Bronchial epithelial cell (primary cell): Measurements from ENCODE around the gene NPC1L1. TPM values are rescaled to one million over a fixed set of nuclear protein-coding genes. Genes with fewer than 3 reads are reported as not detected.
A peak's percentile ranks its signal among the peaks of the same experiment; 100 is the strongest.

Experiments
- DNase-seq: peaks from one replicate; pipeline ENCODE4 v3.0.0-alpha.2; 2010; ENCODE audit warnings: low read depth
- FAIRE-seq: peaks from 2 replicates; lab custom pipeline; 2011; peaks lifted over from hg19 to GRCh38; lab: Jason Lieb, UNC
- H3K27me3 ChIP-seq: 2 replicates; pipeline ENCODE4 v1.5.1; 2011; ENCODE audit warnings: low read length; ENCODE audit not compliant: control insufficient read depth, insufficient read depth
- H3K36me3 ChIP-seq: 2 replicates; pipeline ENCODE4 v1.5.1; 2011; ENCODE audit warnings: low read length; ENCODE audit not compliant: control insufficient read depth, insufficient read depth
- H3K4me3 ChIP-seq: 2 replicates; pipeline ENCODE4 v1.5.1; 2011; ENCODE audit warnings: mild to moderate bottlenecking, low read depth, low read length, control low read depth
- total RNA-seq: library from RNA; depleted of rRNA; stranded (reverse); fragments of >200 nt; gene quantifications from 2 replicates; pipeline ENCODE4 v1.2.1, GENCODE V29; 2014
- TF ChIP-seq, protein P1 (sequence below): IDR thresholded peaks from 2 replicates; pipeline ENCODE4 v1.5.1; 2011; ENCODE audit warnings: mild to moderate bottlenecking, moderate library complexity, low read length, control low read depth, inconsistent platforms; ENCODE audit not compliant: insufficient read depth, severe bottlenecking

NPC1L1 gene, protein sequence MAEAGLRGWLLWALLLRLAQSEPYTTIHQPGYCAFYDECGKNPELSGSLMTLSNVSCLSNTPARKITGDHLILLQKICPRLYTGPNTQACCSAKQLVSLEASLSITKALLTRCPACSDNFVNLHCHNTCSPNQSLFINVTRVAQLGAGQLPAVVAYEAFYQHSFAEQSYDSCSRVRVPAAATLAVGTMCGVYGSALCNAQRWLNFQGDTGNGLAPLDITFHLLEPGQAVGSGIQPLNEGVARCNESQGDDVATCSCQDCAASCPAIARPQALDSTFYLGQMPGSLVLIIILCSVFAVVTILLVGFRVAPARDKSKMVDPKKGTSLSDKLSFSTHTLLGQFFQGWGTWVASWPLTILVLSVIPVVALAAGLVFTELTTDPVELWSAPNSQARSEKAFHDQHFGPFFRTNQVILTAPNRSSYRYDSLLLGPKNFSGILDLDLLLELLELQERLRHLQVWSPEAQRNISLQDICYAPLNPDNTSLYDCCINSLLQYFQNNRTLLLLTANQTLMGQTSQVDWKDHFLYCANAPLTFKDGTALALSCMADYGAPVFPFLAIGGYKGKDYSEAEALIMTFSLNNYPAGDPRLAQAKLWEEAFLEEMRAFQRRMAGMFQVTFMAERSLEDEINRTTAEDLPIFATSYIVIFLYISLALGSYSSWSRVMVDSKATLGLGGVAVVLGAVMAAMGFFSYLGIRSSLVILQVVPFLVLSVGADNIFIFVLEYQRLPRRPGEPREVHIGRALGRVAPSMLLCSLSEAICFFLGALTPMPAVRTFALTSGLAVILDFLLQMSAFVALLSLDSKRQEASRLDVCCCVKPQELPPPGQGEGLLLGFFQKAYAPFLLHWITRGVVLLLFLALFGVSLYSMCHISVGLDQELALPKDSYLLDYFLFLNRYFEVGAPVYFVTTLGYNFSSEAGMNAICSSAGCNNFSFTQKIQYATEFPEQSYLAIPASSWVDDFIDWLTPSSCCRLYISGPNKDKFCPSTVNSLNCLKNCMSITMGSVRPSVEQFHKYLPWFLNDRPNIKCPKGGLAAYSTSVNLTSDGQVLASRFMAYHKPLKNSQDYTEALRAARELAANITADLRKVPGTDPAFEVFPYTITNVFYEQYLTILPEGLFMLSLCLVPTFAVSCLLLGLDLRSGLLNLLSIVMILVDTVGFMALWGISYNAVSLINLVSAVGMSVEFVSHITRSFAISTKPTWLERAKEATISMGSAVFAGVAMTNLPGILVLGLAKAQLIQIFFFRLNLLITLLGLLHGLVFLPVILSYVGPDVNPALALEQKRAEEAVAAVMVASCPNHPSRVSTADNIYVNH (N-terminal part only)
- under 0.01 TPM in 2 replicates for total RNA-seq

DNA sequence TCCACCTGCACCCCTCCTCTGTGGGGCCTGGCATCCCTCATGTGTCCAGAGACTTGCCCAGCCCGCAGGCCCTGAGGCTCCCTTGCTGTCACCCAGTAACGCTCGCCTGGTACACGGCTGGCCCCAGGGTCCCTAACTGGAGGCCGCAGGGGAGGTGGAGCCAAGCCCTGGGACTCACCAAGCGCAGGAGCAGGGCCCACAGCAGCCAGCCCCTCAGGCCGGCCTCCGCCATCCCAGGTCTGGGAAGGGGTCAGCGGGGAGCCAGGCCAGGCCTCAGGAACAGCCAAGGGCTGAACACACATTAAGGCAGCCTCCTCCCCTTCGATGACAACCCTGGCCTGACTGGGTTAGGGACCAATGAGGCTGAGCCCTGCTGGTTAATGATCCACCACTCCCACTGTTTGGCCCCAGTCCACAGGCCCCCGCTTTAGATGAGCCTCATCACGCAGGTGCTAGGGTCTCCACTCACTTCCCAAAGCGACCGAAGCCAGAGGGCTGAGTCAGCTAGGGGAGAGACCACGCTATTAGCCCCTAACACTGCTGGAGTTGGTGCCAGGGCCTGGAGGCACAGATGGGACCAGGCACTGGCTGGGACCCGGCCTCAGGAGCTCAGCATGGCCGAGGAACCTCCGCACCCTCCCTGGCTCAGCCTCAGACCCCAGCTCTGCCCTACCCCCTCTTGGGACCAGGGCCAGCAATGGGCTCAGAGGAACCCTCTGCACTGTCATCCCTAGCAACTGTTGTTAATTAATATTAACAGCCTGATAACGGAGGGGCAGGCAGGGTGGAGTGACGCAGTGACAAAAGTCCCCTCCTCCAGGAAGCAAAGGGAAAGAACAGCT lies at the start of gene NPC1L1:
Gene NPC1L1 (minus strand): TSS at position 303 of the 842 bp plus-strand sequence. CDS start 71 bp downstream, at position 232.
- no peaks in the 10 kb centered on the region for H3K36me3 ChIP-seq
- no peak for FAIRE-seq
- TF ChIP-seq, protein P1, sequence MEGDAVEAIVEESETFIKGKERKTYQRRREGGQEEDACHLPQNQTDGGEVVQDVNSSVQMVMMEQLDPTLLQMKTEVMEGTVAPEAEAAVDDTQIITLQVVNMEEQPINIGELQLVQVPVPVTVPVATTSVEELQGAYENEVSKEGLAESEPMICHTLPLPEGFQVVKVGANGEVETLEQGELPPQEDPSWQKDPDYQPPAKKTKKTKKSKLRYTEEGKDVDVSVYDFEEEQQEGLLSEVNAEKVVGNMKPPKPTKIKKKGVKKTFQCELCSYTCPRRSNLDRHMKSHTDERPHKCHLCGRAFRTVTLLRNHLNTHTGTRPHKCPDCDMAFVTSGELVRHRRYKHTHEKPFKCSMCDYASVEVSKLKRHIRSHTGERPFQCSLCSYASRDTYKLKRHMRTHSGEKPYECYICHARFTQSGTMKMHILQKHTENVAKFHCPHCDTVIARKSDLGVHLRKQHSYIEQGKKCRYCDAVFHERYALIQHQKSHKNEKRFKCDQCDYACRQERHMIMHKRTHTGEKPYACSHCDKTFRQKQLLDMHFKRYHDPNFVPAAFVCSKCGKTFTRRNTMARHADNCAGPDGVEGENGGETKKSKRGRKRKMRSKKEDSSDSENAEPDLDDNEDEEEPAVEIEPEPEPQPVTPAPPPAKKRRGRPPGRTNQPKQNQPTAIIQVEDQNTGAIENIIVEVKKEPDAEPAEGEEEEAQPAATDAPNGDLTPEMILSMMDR: no peak
- DNase-seq: no peak
- H3K4me3 ChIP-seq: no peak within 1 kb of the TSS
- no peaks in the 10 kb centered on the region for H3K27me3 ChIP-seq

DNA sequence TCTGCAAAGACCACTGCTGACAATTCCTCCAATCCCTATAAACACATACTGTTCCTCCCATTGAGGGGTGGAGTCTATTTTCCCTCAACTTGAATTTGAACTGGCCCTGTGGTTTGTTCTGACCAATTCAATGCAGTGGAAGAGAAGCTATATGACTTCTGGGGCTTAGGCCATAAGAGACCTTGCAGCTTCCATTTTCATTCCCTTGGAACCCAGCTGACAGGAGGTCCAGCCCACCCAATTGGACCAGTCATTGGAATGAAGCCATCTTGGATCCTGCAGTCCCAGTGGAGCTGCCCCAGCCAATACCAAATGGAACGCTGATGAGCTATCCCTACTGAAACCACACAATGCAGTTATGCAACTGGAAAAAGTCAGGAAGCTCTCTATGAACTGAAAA lies 49.8 kb upstream of the NPC1L1 start:
- Histone ChIP-seq H3K27me3 (no peaks in the 10 kb centered on the region), H3K36me3 (no peaks in the 10 kb centered on the region), H3K4me3 (no peak overlapping the region)
- TF ChIP-seq, protein P1: no peak
- DNase-seq (no peak), FAIRE-seq (no peak)

DNA sequence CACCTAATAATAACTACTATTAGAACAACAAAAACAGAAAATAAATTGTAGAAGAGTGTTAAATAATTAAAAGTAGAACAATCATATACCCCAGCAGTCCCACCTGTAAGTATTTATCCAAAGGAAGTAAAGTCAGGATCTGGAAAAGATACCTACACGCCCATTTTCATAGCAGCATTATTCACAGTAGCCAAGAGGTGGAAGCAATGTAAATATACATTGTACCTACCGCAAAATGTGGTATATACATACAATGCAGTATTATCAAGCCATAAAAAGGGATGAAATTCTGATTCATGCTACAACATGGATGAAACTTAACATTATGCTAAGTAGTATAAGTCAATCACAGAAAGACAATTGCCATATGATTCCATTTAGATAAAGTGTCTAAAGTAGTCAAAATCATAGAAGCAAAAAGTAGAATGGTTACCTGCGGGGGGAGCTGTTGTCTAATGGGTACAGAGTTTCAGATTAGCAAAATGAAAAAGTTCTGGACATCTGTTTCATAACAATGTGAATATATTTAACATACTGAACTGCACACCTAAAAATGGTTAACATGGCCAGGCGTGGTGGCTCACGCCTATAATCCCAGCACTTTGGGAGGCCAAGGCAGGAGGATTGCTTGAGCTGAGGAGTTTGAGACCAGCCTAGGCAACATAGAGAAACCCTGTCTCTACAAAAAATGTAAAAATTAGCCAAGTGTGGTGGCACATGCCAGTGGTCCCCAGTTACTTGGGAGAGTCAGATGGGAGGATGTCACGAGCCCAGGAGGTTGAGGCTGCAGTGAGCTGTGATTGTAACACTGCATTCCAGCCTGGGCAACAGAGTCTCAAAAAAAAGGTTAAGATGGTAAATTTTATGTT lies 46.9 kb upstream of the NPC1L1 start:
- H3K36me3 ChIP-seq: no peaks in the 10 kb centered on the region
- H3K4me3 ChIP-seq: no peak overlapping the region
- no peak for FAIRE-seq
- TF ChIP-seq, protein P1: peak; percentile 58
- DNase-seq: peak; percentile 66
- no peaks in the 10 kb centered on the region for H3K27me3 ChIP-seq

DNA sequence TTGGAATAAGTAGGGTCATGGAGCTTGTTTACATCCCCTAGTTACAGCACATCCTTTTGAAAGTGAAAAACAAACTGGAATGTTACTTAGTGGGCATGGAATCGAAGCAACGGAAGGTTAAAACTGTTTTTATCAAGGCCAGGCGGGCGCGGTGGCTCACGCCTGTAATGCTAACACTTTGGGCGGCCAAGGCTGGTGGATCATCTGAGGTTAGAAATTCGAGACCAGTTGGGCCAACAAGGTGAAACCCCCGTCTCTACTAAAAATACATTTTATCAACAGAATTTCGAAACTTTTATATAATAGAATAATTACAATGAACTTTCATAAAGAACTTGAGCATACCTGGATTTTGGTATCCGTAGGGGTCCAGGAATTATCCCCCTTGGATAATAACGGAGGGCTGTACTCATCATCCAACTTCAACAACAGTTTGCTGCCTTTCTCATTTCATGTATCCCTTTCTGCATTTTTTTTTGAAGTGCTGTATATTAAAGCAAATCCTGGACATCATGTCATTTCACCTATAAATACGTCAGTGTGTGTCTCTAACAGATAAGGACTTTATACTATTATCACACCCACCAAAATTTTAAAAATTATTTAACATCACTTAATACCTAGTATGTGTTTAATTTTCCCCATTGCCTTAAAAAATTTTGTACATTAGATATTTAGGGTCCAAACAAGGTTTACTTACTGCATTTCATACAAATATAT lies 42.2 kb upstream of the NPC1L1 start:
- H3K4me3 ChIP-seq: peak overlapping the region; percentile 96
- H3K27me3 ChIP-seq: no peaks in the 10 kb centered on the region
- TF ChIP-seq, protein P1: no peak
- peaks cover 9% of the 10 kb centered on the region for H3K36me3 ChIP-seq
- DNase-seq: no peak
- FAIRE-seq: no peak
